SK-N-MC (cell line): ENCODE results near the gene LDAF1.

Experiments
- EZH2 ChIP-seq: fragments of 200-600 bp; sonication (generic); IDR thresholded peaks from one replicate; pipeline ENCODE4 v1.6.1; 2017; ENCODE audit warnings: antibody characterized with exemption
- FOXP2 ChIP-seq: optimal IDR thresholded peaks from 2 replicates; pipeline ENCODE3; 2011; ENCODE audit warnings: mild to moderate bottlenecking, moderate library complexity; ENCODE audit not compliant: insufficient read depth; ENCODE audit errors: extremely low read length, control extremely low read depth
- POLR2AphosphoS5 ChIP-seq: IDR thresholded peaks from 2 replicates; pipeline ENCODE4 v1.6.1; 2012; ENCODE audit warnings: mild to moderate bottlenecking, low read depth, low read length, borderline replicate concordance

- no peak for TF ChIP-seq EZH2
- no peak for TF ChIP-seq POLR2AphosphoS5
- no peak for TF ChIP-seq FOXP2
These were observed 59.7 kb downstream of the LDAF1 start for GRCh38 chr16:21218153-21218552.
